NCI-H2107 treated with DMSO at 0.1 percent for 48 hours (cell line): Measurements from ENCODE around the gene NUTM2G.
"Not testable (repeated sequence)": the region's sequence is repeated elsewhere in the genome, so short reads cannot be mapped to it uniquely, and the experiment has no call there.

Source experiments
- DNase-seq: peaks from one replicate; lab custom pipeline; 2025; ENCODE audit not compliant: unreplicated experiment; lab: John Stamatoyannopoulos, UW

The NUTM2G gene, protein sequence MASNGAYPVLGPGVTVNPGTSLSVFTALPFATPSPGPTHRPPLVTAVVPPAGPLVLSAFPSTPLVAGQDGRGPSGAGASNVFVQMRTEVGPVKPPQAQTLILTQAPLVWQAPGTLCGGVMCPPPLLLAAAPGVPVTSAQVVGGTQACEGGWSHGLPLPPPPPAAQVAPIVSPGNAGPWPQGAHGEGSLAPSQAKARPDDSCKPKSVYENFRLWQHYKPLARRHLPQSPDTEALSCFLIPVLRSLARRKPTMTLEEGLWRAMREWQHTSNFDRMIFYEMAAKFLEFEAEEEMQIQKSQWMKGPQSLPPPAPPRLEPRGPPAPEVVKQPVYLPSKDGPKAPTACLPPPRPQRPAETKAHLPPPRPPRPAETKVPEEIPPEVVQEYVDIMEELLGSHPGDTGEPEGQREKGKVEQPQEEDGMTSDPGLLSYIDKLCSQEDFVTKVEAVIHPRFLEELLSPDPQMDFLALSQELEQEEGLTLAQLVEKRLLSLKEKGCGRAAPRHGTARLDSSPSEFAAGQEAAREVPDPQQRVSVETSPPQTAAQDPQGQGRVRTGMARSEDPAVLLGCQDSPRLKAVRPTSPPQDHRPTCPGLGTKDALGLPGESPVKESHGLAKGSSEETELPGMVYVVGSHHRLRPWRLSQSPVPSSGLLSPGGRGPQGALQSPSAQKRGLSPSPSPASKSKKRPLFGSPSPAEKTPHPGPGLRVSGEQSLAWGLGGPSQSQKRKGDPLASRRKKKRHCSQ

DNA sequence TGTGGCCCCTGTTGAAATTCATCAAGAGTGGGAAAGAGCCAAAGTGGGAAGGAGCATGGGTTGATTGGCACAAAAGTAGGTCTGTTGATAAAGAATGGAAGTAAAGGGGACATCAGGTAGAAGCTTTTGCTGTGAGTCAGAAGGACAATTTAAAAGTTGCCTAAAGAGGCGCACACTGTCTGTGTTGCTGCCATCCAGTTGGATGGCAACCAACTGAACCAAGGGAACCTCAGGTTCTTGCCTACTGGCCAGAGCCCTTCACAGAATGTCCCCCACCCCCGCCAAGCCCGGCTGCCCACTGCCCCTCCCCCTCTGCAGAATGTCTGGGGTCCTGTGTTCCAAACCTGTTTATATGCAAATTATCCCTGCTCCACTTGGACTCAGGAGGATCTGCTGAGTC, at the start of gene NUTM2G:
Gene NUTM2G, plus strand, starts transcription at position 301 of the 400 bp plus-strand sequence. CDS start 182 bp downstream, outside the sequence.
- DNase-seq: not testable (repeated sequence)

GRCh38 chr9:96883922-96884321, 44.7 kb upstream of the NUTM2G start:
- DNase-seq: no peak

- DNase-seq: no peak
Observed at GRCh38 chr9:96884443-96884842, 44.2 kb upstream of the NUTM2G start.

DNA sequence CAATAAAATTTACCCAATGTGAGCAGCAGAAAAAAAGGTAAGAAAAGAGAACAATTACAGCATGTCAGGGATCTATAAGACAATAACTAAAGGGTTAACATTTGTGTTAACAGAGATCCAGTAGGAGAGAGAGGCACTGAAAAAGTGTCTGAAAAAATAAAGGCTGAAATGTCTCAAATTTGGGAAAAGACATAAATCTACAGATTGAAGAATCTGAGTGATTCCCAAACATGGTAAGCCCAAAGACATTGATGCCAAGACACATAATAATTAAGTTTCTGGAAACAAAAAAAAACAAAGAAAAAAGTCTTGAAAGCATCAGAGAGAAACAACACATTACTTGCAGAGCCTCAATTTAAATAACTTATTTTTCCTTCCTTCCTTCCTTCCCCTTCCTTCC, 43.2 kb upstream of the NUTM2G start:
- no peak for DNase-seq

GRCh38 chr9:96888591-96888990, 40.1 kb upstream of the NUTM2G start:
- DNase-seq: no peak

DNA sequence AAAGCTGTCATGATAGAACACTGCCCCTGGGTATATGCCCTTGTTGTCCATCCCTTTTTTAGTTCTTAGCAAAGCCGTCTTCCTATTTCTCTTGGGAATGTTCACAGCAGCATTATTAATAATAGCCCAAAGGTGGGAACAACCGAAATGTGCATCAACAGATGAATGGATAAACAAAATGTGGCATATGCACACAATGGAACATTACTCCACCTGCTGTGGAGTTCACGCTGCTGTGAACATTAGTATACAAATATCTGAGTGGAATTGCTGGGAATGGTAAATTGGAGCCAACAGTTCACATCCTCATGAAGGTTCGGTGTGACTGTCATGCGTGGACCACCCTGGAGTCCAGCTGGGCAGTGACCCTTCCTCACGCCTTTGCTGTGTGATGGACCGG, 36.5 kb upstream of the NUTM2G start:
- no peak for DNase-seq

- not testable (repeated sequence) for DNase-seq
Observed at GRCh38 chr9:96900010-96900409, 28.6 kb upstream of the NUTM2G start.

GRCh38 chr9:96904947-96905722, 23.5 kb upstream of the NUTM2G start:
- not testable (repeated sequence) for DNase-seq

DNA sequence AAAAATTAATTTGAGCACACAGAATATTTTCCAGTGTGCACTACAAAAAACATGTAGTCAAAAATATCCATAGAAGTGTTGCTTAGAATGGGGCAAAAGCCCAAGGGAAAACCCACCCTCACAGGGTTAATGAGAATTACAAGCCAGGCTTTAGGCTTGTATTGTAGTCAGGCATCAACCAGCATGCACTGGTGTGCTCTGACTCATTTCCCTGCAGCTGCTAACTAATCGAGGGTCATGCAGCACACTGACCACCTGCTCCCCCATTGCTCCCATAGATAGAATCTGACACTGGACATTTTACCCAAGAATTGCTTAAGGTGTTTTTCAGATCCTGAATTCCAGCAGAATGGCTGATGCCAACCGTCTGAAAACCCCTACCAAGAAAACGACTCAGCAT, 20.2 kb upstream of the NUTM2G start:
- not testable (repeated sequence) for DNase-seq

DNA sequence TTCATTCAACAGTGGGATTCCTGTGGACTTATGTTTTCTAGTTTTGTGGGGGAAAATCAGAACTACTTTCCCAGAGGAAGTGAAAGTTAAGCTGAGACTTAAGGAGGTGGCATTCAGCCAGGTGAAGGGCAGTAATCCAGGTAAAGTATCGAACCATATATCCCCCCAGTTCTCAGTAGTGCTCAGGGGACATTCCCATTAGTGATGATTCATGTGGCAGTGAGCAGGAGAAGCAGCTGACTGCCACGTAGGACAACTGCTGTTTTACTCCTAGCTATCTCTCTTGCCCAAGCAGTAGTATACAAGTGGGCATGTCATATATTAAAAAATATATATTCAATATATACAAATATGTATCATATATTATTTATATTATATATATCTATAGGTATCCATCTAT, 13.1 kb upstream of the NUTM2G start:
- not testable (repeated sequence) for DNase-seq

DNA sequence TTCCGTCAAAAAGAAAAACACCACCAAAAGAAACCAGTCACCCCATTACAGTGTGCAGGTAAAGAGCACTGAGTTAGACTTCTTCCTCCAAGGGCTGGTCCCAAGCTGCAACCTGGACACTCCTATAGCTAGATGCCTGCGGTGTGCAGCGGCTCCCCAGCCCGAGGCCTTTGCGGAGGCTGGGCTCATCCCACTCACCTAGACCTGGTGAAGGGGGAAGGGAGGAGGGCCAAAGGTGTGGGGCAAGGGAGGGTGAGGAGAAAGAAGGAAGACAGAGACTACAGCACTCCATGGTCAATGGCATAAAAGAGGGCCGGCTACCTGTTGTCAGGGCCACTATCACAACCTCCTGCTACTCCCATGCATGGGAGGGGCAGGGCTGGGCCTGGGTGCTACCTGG, 12.1 kb upstream of the NUTM2G start:
- not testable (repeated sequence) for DNase-seq

GRCh38 chr9:96918550-96918949, 10.1 kb upstream of the NUTM2G start:
- not testable (repeated sequence) for DNase-seq

GRCh38 chr9:96920803-96921202, 7.8 kb upstream of the NUTM2G start:
- DNase-seq: not testable (repeated sequence)

DNA sequence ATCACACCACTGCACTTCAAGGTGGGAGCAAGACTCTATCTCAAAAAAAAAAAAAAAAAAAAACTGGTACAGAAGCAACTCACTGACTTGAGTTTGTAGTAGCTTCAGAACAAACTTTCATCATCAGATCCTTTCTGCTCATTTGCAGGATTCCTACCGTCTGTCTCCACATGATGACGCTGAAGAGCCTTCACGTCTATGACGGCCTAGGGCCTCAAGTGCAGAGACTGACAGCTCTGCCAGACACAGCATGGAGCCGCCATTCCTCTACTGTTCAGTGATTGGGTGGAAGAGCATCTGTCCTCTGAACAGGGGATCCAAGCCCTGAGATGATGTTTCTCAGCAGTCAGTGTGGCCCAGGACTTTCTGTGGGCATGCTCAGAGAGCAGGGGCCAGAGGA, 3.1 kb upstream of the NUTM2G start:
- DNase-seq: not testable (repeated sequence)

DNA sequence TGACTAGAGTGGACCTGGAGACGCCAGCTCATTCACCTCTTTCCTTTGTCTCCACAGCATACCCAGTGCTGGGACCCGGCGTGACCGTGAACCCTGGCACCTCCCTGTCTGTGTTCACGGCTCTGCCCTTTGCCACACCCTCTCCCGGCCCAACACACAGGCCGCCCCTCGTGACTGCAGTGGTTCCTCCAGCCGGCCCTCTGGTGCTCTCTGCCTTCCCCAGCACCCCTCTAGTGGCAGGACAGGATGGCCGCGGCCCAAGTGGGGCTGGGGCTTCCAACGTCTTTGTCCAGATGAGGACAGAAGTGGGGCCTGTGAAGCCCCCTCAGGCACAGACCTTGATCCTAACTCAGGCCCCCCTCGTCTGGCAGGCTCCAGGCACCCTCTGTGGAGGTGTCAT, 3.0 kb downstream of the NUTM2G start:
- DNase-seq: not testable (repeated sequence)

DNA sequence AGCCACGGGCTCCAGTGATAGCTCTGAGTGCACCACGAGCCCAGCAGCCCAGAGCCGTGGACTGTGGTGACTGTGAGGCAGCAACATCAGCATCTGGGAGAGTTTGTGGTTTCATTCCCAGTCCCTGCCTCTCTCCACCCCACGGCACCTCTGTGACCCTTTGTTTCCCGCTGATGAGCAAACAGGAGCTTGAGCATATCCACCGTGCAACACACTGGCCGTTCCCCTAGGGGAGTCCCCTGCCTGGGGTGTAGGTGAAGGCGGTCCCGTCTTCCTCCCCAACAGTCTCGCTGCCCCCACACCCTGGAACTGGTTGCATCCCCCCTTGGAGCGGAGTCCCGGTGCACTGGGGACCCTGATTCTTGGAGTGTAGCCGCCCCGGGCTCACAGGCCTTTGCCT, 5.5 kb downstream of the NUTM2G start:
- not testable (repeated sequence) for DNase-seq

- DNase-seq: not testable (repeated sequence)
Observed at GRCh38 chr9:96934706-96935105, 6.1 kb downstream of the NUTM2G start.

GRCh38 chr9:96935401-96935800, 6.8 kb downstream of the NUTM2G start:
- not testable (repeated sequence) for DNase-seq

GRCh38 chr9:96937442-96937841, 8.8 kb downstream of the NUTM2G start:
- not testable (repeated sequence) for DNase-seq

DNA sequence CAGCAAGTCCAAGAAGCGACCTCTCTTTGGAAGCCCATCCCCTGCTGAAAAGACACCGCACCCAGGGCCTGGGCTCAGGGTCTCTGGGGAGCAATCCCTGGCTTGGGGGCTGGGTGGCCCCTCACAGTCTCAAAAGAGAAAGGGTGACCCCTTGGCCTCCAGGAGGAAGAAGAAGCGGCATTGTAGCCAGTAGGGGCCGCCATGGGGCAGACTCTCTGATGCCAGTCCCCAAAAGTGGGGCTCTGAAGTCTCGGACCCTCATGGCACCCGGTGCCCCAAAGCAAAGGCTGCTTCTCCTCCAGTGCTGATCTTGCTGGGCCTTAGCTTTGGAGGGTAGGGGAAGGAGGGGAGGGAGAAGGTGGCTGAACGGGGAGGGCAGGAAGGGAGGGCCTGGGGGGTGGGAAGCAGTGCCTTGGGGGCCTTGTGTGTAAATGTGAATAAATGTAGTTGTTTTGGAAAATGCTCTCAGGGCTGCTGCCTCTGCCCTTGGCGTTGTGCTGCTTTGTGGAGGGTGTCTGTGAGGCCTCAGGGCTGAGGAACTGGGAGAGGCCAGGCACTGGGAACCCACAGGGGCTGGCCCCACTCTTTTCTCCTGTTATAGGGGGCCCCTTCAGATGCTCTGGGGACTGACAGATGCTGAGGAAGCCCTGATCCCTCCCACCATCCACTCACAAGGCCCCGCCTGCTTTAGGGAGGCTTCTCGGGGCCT, 10.5 kb downstream of the NUTM2G start:
- DNase-seq: not testable (repeated sequence)

GRCh38 chr9:96940982-96941381, 12.3 kb downstream of the NUTM2G start:
- DNase-seq: not testable (repeated sequence)
